G401.6 (cell line): ENCODE measurements around the gene TDRD3.

ENCODE experiments used
- FAIRE-seq: peaks from 2 replicates; lab custom pipeline; 2012; peaks lifted over from hg19 to GRCh38; lab: Jason Lieb, UNC

The TDRD3 gene

DNA sequence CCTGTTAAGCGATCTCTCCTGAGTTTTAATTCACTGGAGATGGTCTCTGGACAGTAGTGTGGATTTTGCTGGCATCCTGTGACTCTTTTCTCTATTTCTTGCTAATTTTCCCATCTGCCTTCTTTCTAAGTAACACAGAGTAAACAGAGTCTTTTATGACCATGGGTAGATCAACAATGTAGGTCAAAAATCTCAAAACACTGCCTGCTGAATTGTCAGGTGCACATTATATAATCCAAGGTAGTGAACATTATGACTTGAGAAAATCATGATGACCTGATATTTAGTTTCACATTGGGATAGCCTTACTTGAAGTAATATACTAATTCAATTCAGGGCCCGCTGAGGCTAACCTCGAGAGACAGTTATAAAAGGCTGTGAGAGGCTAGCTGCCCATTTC, 180.7 kb downstream of the TDRD3 start:
- no peak for FAIRE-seq

- FAIRE-seq, result no peak
Observed at GRCh38 chr13:60583196-60583888, 186.3 kb downstream of the TDRD3 start.

- FAIRE-seq, result no peak
Observed at GRCh38 chr13:60583911-60584753, 187.1 kb downstream of the TDRD3 start.

GRCh38 chr13:60584976-60585375, 188.0 kb downstream of the TDRD3 start:
- no peak for FAIRE-seq

DNA sequence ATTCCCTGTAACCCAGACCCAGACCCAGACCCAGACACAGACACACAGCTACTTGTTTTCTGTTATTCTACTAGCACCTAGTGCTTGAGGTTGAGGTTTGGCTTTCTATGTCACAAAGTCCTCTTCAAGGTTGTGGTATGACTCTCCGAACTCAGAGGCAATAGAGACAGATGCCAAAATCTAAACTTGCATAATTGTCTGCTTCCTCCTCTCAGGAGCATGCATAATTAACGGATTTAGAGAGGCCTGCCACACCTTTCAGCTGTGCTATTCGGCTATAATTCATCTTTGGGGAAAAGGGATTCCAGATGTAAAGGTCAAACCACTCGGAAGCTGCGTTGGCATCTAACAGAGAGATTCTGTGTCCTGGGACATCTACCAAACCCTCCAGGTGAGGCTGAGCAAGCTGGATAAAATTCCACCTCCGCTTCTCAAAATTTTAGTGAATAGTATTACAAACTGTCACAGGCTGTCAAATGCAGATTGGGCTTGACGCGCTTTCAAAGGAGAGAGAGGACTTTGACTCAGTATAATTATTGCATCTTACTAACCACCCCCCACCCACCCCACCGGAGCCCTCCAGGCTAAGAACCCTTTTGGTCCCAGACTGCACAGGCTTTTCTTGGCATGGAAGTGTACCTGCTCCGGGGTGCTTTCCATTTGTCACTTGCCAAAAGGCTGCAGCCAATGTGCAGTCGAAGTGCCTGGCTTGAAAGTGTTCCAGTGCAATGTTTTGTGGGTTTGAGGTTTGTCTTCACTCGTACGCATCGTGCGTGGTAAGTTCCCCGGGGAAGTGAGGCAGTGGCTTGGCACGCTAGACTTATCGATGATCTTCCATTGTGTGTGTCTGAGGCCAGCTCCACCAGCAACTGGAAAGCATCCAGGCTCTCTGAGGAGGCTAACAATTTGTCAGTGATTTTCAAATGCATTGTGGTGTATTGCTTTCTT, 194.1 kb downstream of the TDRD3 start:
- no peak for FAIRE-seq

- FAIRE-seq, result no peak
Observed at GRCh38 chr13:60603049-60603448, 206.0 kb downstream of the TDRD3 start.

GRCh38 chr13:60604058-60604457, 207.0 kb downstream of the TDRD3 start:
- FAIRE-seq, result no peak

DNA sequence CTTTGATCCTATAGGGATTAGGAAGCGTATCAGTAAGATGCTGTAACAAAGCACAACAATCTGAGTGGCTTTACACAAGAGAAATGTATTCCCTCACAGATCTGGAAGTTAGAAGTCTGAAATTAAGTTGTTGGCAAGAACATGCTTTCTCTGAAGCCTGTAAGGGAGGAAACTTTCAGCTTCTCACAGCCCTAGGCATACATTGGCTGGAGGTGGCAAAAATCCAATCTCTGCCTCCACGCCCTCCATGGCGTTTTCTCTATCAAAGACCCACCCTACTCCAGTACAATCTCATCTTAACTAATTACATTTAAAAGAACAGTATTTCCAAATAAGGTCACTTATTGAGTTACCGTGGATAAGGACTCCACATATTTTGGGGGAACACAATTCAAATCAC, 211.9 kb downstream of the TDRD3 start:
- FAIRE-seq, result no peak

- FAIRE-seq, result no peak
Observed at GRCh38 chr13:60611523-60611922, 214.5 kb downstream of the TDRD3 start.

GRCh38 chr13:60612593-60612992, 215.6 kb downstream of the TDRD3 start:
- no peak for FAIRE-seq

DNA sequence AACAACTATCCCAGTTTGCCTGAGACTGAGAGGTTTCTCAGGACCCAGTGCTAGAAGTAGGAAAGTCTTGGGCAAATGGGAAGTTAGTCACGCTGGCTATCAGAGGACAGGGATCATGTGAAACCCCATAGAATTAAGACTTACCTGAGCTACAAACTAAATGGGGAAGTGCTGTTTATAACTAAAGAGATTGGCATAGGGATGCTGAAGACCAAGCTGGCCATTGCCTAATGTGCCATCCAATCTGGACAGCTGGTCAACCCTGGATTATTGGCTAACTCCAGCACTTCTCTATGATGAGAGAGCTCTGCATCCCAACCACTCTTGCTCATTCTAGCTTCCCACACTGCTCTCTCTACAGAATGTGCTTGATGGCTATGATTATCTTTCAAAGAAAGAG, 216.1 kb downstream of the TDRD3 start:
- FAIRE-seq, result no peak

- FAIRE-seq, result no peak
Observed at GRCh38 chr13:60617991-60618733, 221.1 kb downstream of the TDRD3 start.

DNA sequence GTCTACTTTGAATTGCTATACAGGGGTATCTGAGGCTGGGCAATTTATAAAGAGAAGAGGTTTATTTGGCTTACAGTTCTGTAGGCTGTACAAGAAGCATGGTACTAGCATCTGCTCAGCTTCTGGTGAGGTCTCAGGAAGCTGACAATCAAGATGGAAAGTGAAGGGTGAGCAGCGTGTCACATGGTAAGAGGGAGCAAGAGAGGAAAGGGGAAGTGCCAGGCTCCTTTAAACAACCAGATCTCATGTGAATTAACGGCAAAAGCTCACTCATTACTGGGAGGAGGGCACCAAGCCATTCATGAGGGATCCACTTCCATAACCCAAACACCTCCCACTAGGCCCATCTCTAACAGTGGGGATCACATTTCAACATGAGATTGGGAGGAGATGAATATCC, 222.4 kb downstream of the TDRD3 start:
- no peak for FAIRE-seq

- no peak for FAIRE-seq
Observed at GRCh38 chr13:60620611-60621395, 223.8 kb downstream of the TDRD3 start.

GRCh38 chr13:60623151-60623550, 226.1 kb downstream of the TDRD3 start:
- no peak for FAIRE-seq
